Neural progenitor cell (in vitro differentiated cells): ENCODE measurements around the gene TUBD1. TPM values are rescaled to one million over a fixed set of nuclear protein-coding genes. Genes with fewer than 3 reads are reported as not detected.
A peak's percentile ranks its signal among the peaks of the same experiment; 100 is the strongest.

ENCODE experiments used
- DNase-seq: peaks from one replicate; pipeline ENCODE4 v3.0.0-alpha.2; 2016; ENCODE audit warnings: low spot score
- H2AFZ ChIP-seq: fragments of 200-600 bp; sonication (generic); replicated peaks from 2 replicates; pipeline ENCODE4 v1.6.1; 2016; ENCODE audit warnings: antibody characterized with exemption
- H3F3A ChIP-seq: fragments of 200-600 bp; sonication (generic); 2 replicates; pipeline ENCODE4 v1.6.1; 2016; ENCODE audit warnings: antibody characterized with exemption, low read depth
- H3K27ac ChIP-seq: fragments of 200-600 bp; sonication (generic); 2 replicates; pipeline ENCODE4 v1.5.1; 2016; ENCODE audit warnings: mild to moderate bottlenecking
- H3K27me3 ChIP-seq: fragments of 200-600 bp; sonication (generic); 2 replicates; pipeline ENCODE4 v1.6.1; 2016; ENCODE audit warnings: mild to moderate bottlenecking, moderate library complexity
- H3K36me3 ChIP-seq: fragments of 200-600 bp; sonication (generic); 2 replicates; pipeline ENCODE4 v1.5.1; 2016
- H3K4me1 ChIP-seq: fragments of 200-600 bp; sonication (generic); 2 replicates; pipeline ENCODE4 v1.6.1; 2016; ENCODE audit warnings: mixed run types
- H3K4me2 ChIP-seq: fragments of 200-600 bp; sonication (generic); 2 replicates; pipeline ENCODE4 v1.6.1; 2016
- H3K4me3 ChIP-seq: fragments of 200-600 bp; sonication (generic); 2 replicates; pipeline ENCODE4 v1.5.1; 2016
- H3K79me2 ChIP-seq: fragments of 200-600 bp; sonication (generic); 2 replicates; pipeline ENCODE4 v1.6.1; 2016; ENCODE audit warnings: low read depth
- H3K9ac ChIP-seq: fragments of 200-600 bp; sonication (generic); 2 replicates; pipeline ENCODE4 v1.6.1; 2016
- H3K9me3 ChIP-seq: fragments of 200-600 bp; sonication (generic); 2 replicates; pipeline ENCODE4 v1.5.1; 2016; ENCODE audit warnings: low read depth
- H4K20me1 ChIP-seq: fragments of 200-600 bp; sonication (generic); 2 replicates; pipeline ENCODE4 v1.6.1; 2016; ENCODE audit warnings: low read depth
- H3K27ac Mint-ChIP-seq: 3 replicates; pipeline ENCODE4 v1.8.0; 2021; ENCODE audit warnings: mixed read lengths
- H3K27me3 Mint-ChIP-seq: 2 replicates; pipeline ENCODE4 v1.8.0; 2022; ENCODE audit warnings: low read depth, mild to moderate bottlenecking, inconsistent platforms, moderate library complexity, mixed read lengths; ENCODE audit not compliant: insufficient read depth
- H3K36me3 Mint-ChIP-seq: 3 replicates; pipeline ENCODE4 v1.8.0; 2021; ENCODE audit warnings: mixed read lengths
- H3K4me1 Mint-ChIP-seq: 3 replicates; pipeline ENCODE4 v1.8.0; 2021; ENCODE audit warnings: mixed read lengths
- H3K4me3 Mint-ChIP-seq: 3 replicates; pipeline ENCODE4 v1.8.0; 2021; ENCODE audit warnings: mild to moderate bottlenecking, moderate library complexity, mixed read lengths
- H3K9me3 Mint-ChIP-seq: 3 replicates; pipeline ENCODE4 v1.8.0; 2020; ENCODE audit warnings: mixed read lengths
- CTCF ChIP-seq: fragments of 200-600 bp; sonication (generic); IDR thresholded peaks from 2 replicates; pipeline ENCODE4 v1.5.1; 2017; ENCODE audit warnings: antibody characterized with exemption, mild to moderate bottlenecking
- EZH2 ChIP-seq: fragments of 200-600 bp; sonication (generic); IDR thresholded peaks from 2 replicates; pipeline ENCODE4 v1.6.1; 2017; ENCODE audit warnings: antibody characterized with exemption, mild to moderate bottlenecking, moderate library complexity
- EZH2phosphoT487 ChIP-seq: fragments of 200-600 bp; sonication (generic); IDR thresholded peaks from 2 replicates; pipeline ENCODE4 v1.6.1; 2017; ENCODE audit warnings: antibody characterized with exemption
- total RNA-seq: library from RNA; depleted of rRNA; stranded (reverse); fragments of >200 nt; gene quantifications from 2 replicates; pipeline ENCODE4 v1.2.3, GENCODE V29; 2015; ENCODE audit warnings: low replicate concordance

TUBD1 gene
- total RNA-seq, 1 donor from 2014 or later: 32.6 TPM

- H3K4me1 ChIP-seq: peaks cover 39% of the 10 kb centered on the region
- H2AFZ ChIP-seq: no peak overlapping the region
- DNase-seq: peak; percentile 13
- Mint-ChIP-seq H3K9me3 (no peaks in the 10 kb centered on the region), H3K4me3 (peak overlapping the region; percentile 92), H3K4me1 (peaks cover 50% of the 10 kb centered on the region), H3K27ac (peak overlapping the region; percentile 99), H3K36me3 (peaks cover 15% of the 10 kb centered on the region), H3K27me3 (no peaks in the 10 kb centered on the region)
- H3K27ac ChIP-seq: peak overlapping the region; percentile 7
- H3K9me3 ChIP-seq: no peaks in the 10 kb centered on the region
- H3K9ac ChIP-seq: no peak overlapping the region
- TF ChIP-seq EZH2phosphoT487 (no peak), EZH2 (no peak), CTCF (no peak)
- H3K27me3 ChIP-seq: no peaks in the 10 kb centered on the region
- H3K4me2 ChIP-seq: peak overlapping the region; percentile 56
- no peaks in the 10 kb centered on the region for H3K36me3 ChIP-seq
- no peak overlapping the region for H3K4me3 ChIP-seq
- no peaks in the 10 kb centered on the region for H4K20me1 ChIP-seq
- peaks cover 25% of the 10 kb centered on the region for H3K79me2 ChIP-seq
- peaks cover 40% of the 10 kb centered on the region for H3F3A ChIP-seq
Measured at GRCh38 chr17:59839651-59840328, 53.0 kb downstream of the TUBD1 start.

- H3K9me3 ChIP-seq: no peaks in the 10 kb centered on the region
- H3K27me3 ChIP-seq: no peaks in the 10 kb centered on the region
- no peak overlapping the region for H3K27ac ChIP-seq
- Mint-ChIP-seq H3K4me3 (peak overlapping the region; percentile 92), H3K9me3 (no peaks in the 10 kb centered on the region), H3K36me3 (peaks cover 16% of the 10 kb centered on the region), H3K27me3 (no peaks in the 10 kb centered on the region), H3K27ac (peak overlapping the region; percentile 100), H3K4me1 (peaks cover 50% of the 10 kb centered on the region)
- peaks cover 40% of the 10 kb centered on the region for H3F3A ChIP-seq
- peak overlapping the region; percentile 28 for H3K4me3 ChIP-seq
- peak overlapping the region; percentile 56 for H3K4me2 ChIP-seq
- DNase-seq: no peak
- no peaks in the 10 kb centered on the region for H4K20me1 ChIP-seq
- no peaks in the 10 kb centered on the region for H3K36me3 ChIP-seq
- no peak for TF ChIP-seq CTCF
- TF ChIP-seq EZH2phosphoT487: no peak
- no peak for TF ChIP-seq EZH2
- H3K4me1 ChIP-seq: peaks cover 39% of the 10 kb centered on the region
- H3K79me2 ChIP-seq: peaks cover 25% of the 10 kb centered on the region
- no peak overlapping the region for H3K9ac ChIP-seq
- H2AFZ ChIP-seq: no peak overlapping the region
Measured at GRCh38 chr17:59838052-59838916, 54.5 kb downstream of the TUBD1 start.

DNA sequence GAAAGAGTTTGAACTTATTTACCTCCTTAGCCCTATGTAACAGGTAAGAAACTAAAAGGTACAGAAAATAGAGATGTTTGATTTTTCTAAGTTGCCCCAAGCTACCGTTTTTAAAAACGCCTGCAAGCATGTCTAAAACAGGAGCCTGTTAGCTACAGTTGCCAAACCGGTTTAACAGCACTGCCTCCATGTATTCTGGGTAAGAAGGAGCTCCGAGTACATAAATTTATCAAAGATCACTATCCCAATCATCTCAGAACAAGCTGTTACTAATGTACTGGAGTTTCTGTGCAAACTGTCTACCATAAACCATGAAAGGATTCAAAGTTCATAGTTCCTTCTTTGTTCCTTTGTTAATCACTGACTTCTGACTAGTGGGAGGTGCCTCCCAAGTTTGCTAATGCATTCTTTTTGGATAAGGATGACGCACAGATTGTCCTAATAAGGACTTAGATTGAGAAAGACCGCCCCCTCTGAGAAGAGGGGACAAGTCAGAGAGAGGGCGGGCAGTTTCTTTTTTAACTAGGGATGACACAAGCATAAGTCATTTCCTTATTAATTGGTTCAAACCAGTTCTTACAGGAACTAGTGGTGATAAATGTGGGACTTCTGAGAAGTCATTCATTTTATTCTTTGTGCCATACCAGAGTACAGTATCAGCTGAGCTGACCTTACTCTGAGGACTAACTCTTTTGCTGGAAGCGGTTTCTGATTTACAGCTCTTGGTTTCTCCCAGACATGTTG is 55.3 kb downstream of the TUBD1 start:
- Histone ChIP-seq H3K4me2 (peak overlapping the region; percentile 56), H3K79me2 (peaks cover 25% of the 10 kb centered on the region)
- peaks cover 13% of the 10 kb centered on the region for H3K36me3 Mint-ChIP-seq

More for the DNA sequence above, 55.3 kb downstream of the TUBD1 start:
- H3F3A ChIP-seq: peaks cover 43% of the 10 kb centered on the region
- H3K36me3 ChIP-seq: no peaks in the 10 kb centered on the region
- Mint-ChIP-seq H3K4me1 (peaks cover 54% of the 10 kb centered on the region), H3K4me3 (peak overlapping the region; percentile 92), H3K9me3 (no peaks in the 10 kb centered on the region), H3K27me3 (no peaks in the 10 kb centered on the region), H3K27ac (peak overlapping the region; percentile 100)
- H2AFZ ChIP-seq: peak overlapping the region; percentile 42
- no peaks in the 10 kb centered on the region for H4K20me1 ChIP-seq
- H3K9me3 ChIP-seq: no peaks in the 10 kb centered on the region
- peak overlapping the region; percentile 49 for H3K27ac ChIP-seq
- no peak for TF ChIP-seq EZH2phosphoT487
- TF ChIP-seq CTCF: no peak
- TF ChIP-seq EZH2: no peak
- peaks cover 39% of the 10 kb centered on the region for H3K4me1 ChIP-seq
- H3K4me3 ChIP-seq: peak overlapping the region; percentile 28
- peak; percentile 82 for DNase-seq
- H3K9ac ChIP-seq: no peak overlapping the region
- no peaks in the 10 kb centered on the region for H3K27me3 ChIP-seq
